Prostate gland (tissue), 2 donors: ENCODE measurements around the gene AHNAK2. TPM values are rescaled to one million over a fixed set of nuclear protein-coding genes. Genes with fewer than 3 reads are reported as not detected.
"Not testable (repeated sequence)": the region's sequence is repeated elsewhere in the genome, so short reads cannot be mapped to it uniquely, and the experiment has no call there.

Source experiments
- DNase-seq: peaks from one replicate; pipeline ENCODE4 v3.0.0-alpha.2; 2019; ENCODE audit warnings: low spot score
- H3K27ac ChIP-seq, 2 donors: fragments of 200-600 bp; sonication (generic); 2 replicates each; pipeline ENCODE4 v1.5.1; 2017 to 2019
- H3K27me3 ChIP-seq: fragments of 200-600 bp; sonication (generic); replicated peaks from 2 replicates; pipeline ENCODE4 v1.5.1; 2019; ENCODE audit not compliant: insufficient read depth
- H3K36me3 ChIP-seq, 2 donors: fragments of 200-600 bp; sonication (generic); 1 replicate in 1 of 2; 2 replicates in 1 of 2; pipeline versions ENCODE4 v1.5.1 to v1.8.1; 2017 to 2019
- H3K4me1 ChIP-seq: fragments of 200-600 bp; sonication (generic); replicated peaks from 2 replicates; pipeline ENCODE4 v1.5.1; 2019
- H3K4me3 ChIP-seq, 2 donors: fragments of 200-600 bp; sonication (generic); 2 replicates each; pipeline ENCODE4 v1.5.1; 2017 to 2019
- H3K9me3 ChIP-seq: fragments of 200-600 bp; sonication (generic); 2 replicates; pipeline ENCODE4 v1.5.1; 2017
- POLR2A ChIP-seq: fragments of 450-650 bp; IDR thresholded peaks from one replicate; pipeline ENCODE4 v1.6.1; 2016; ENCODE audit warnings: antibody characterized with exemption, mild to moderate bottlenecking
- POLR2AphosphoS5 ChIP-seq: sonication (generic); formaldehyde crosslinking; IDR thresholded peaks from one replicate; pipeline ENCODE4 v1.6.1; 2017; ENCODE audit warnings: antibody characterized with exemption
- WGBS: methylation state at CpG from one replicate; pipeline ENCODE4 v1.1.5; 2018; 5-methylcytosine and 5-hydroxymethylcytosine counted together
- intact Hi-C: fragments of 100-400 bp; cut with DNase I; formaldehyde crosslinking; loops from one replicate; pipeline ENCODE4 v1.14.2; 2022
- total RNA-seq, 2 donors: library from RNA; depleted of rRNA; stranded (reverse); fragments of >200 nt; gene quantifications; one replicate each; pipeline ENCODE4 v1.1.0, GENCODE V29; 2016
- TF ChIP-seq, protein P1 (sequence below), 4 experiments: fragments of 200-600 bp in 2 of 4; fragments of 450-650 bp in 2 of 4; sonication (generic) in 2 of 4; IDR thresholded peaks; 1 replicate in 3 of 4; 2 replicates in 1 of 4; pipeline ENCODE4 v1.5.1; 2016 to 2019; ENCODE audit warnings: antibody characterized with exemption in 4 of 4, mild to moderate bottlenecking in 2 of 4, moderate library complexity in 2 of 4

AHNAK2 gene
- total RNA-seq, 2 donors from 2014 or later = 18.3 to 27.2 TPM

DNA sequence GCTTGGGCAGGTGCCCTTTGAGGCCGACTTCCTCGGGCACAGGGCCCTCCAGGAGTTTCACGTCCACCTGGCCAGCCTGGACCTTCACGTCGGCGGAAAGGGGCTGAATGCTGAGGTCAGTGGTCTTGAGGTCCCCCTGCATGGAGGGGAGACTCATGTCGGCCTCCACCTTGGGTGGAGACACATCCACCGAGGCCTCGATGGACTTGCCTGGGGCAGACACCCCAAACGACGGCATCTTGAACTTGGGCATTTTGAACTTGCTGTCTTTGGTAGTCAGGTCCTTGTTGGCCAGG, 29.5 kb downstream of the AHNAK2 start:
- Histone ChIP-seq H3K36me3 (no peaks in the 10 kb centered on the region), H3K27me3 (no peaks in the 10 kb centered on the region), H3K4me3 (no peak overlapping the region), H3K27ac (no peak overlapping the region), H3K4me1 (no peaks in the 10 kb centered on the region), H3K9me3 (no peaks in the 10 kb centered on the region)
- TF ChIP-seq POLR2AphosphoS5 (no peak), POLR2A (no peak)
- TF ChIP-seq, protein P1, sequence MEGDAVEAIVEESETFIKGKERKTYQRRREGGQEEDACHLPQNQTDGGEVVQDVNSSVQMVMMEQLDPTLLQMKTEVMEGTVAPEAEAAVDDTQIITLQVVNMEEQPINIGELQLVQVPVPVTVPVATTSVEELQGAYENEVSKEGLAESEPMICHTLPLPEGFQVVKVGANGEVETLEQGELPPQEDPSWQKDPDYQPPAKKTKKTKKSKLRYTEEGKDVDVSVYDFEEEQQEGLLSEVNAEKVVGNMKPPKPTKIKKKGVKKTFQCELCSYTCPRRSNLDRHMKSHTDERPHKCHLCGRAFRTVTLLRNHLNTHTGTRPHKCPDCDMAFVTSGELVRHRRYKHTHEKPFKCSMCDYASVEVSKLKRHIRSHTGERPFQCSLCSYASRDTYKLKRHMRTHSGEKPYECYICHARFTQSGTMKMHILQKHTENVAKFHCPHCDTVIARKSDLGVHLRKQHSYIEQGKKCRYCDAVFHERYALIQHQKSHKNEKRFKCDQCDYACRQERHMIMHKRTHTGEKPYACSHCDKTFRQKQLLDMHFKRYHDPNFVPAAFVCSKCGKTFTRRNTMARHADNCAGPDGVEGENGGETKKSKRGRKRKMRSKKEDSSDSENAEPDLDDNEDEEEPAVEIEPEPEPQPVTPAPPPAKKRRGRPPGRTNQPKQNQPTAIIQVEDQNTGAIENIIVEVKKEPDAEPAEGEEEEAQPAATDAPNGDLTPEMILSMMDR (IDR thresholded peaks at IDR 0.05) = no peak
- no peak for DNase-seq
- 89% methylated on average over 11 of the region's 11 CpGs for WGBS
- intact Hi-C loops = no loop called here

DNA sequence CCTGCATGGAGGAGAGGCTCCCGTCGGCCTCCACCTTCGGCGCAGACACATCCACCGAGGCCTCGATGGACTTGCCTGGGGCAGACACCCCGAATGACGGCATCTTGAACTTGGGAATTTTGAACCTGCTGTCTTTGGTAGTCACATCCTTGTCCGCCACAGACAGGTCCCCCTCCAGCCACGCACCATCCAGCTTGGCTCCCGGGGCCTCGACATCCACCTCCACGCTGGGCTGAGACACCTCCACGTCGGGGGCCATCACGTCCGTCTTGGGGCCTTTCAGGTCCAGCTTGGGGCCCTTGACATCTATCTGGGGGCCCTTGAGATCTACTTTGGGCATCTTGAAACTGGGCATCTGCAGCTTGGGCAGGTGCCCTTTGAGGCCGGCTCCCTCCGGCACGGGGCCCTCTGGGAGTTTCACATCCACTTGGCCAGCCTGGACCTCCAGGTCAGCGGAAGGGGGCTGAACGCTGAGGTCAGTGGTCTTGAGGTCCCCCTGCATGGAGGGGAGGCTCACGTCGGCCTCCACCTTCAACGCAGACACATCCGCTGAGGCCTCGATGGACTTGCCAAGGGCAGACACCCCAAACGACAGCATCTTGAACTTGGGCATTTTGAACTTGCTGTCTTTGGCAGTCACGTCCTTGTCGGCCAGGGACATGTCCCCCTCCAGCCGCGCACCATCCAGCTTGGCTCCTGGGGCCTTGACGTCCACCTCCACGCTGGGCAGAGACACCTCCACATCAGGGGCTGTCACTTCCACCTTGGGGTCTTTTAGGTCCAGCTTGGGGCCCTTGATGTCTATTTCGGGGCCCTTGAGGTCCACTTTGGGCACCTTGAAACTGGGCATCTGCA, 30.1 kb downstream of the AHNAK2 start:
- H3K27ac ChIP-seq, H3K4me3 ChIP-seq, H3K36me3 ChIP-seq, H3K9me3 ChIP-seq, H3K4me1 ChIP-seq, intact Hi-C loops, H3K27me3 ChIP-seq, DNase-seq: not testable (repeated sequence)
- WGBS = 90% methylated on average over 35 of the region's 35 CpGs

DNA sequence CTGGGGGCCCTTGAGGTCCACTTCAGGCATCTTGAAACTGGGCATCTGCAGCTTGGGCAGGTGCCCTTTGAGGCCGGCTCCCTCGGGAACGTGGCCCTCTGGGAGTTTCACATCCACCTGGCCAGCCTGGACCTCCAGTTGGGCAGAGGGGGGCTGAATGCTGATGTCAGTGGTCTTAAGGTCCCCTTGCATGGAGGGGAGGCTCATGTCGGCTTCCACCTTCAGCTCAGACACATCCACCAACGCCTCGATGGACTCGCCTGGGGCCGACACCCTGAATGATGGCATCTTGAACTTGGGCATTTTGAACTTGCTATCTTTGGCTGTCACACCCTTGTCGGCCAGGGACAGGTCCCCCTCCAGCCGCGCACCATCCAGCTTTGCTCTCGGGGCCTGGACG, 31.0 kb downstream of the AHNAK2 start:
- H3K36me3 ChIP-seq, DNase-seq, H3K4me3 ChIP-seq, H3K27ac ChIP-seq, H3K9me3 ChIP-seq, H3K4me1 ChIP-seq, H3K27me3 ChIP-seq, intact Hi-C loops: not testable (repeated sequence)
- WGBS = 95% methylated on average over 13 of the region's 13 CpGs

DNA sequence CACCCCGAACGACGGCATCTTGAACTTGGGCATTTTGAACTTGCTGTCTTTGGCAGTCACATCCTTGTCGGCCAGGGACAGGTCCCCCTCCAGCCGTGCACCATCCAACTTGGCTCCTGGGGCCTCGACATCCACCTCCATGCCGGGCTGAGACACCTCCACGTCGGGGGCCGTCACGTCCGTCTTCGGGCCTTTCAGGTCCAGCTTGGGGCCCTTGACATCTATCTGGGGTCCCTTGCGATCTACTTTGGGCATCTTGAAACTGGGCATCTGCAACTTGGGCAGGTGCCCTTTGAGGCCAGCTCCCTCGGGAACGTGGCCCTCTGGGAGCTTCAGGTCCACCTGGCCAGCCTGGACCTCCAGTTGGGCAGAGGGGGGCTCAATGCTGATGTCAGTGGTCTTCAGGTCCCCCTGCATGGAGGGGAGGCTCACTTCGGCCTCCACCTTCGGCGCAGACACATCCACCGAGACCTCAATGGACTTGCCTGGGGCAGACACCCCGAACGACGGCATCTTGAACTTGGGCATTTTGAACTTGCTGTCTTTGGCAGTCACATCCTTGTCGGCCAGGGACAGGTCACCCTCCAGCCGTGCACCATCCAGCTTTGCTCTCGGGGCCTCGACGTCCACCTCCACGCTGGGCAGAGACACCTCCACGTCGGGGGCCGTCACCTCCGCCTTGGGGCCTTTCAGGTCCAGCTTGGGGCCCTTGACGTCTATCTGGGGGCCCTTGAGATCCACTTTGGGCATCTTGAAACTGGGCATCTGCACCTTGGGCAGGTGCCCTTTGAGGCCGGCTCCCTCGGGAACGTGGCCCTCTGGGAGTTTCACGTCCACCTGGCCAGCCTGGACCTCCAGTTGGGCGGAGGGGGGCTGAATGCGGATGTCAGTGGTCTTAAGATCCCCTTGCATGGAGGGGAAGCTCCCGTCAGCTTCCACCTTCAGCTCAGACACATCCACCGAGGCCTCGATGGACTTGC, 31.9 kb downstream of the AHNAK2 start:
- DNase-seq, H3K4me3 ChIP-seq, intact Hi-C loops, H3K36me3 ChIP-seq, H3K27ac ChIP-seq, H3K4me1 ChIP-seq, H3K9me3 ChIP-seq, H3K27me3 ChIP-seq: not testable (repeated sequence)
- 92% methylated on average over 43 of the region's 43 CpGs for WGBS

- intact Hi-C loops, H3K36me3 ChIP-seq, DNase-seq: not testable (repeated sequence)
These were observed 32.9 kb downstream of the AHNAK2 start for GRCh38 chr14:104945266-104945665.

GRCh38 chr14:104944436-104945205, 33.6 kb downstream of the AHNAK2 start:
- H3K9me3 ChIP-seq, intact Hi-C loops, H3K36me3 ChIP-seq, H3K4me1 ChIP-seq, H3K4me3 ChIP-seq, H3K27me3 ChIP-seq, H3K27ac ChIP-seq, DNase-seq: not testable (repeated sequence)
- WGBS = 95% methylated on average over 23 of the region's 29 CpGs

More at GRCh38 chr14:104945266-104945665, 32.9 kb downstream of the AHNAK2 start:
- H3K27ac ChIP-seq, H3K9me3 ChIP-seq, H3K27me3 ChIP-seq, H3K4me1 ChIP-seq, H3K4me3 ChIP-seq: not testable (repeated sequence)
- WGBS = 94% methylated on average over 20 of the region's 20 CpGs

DNA sequence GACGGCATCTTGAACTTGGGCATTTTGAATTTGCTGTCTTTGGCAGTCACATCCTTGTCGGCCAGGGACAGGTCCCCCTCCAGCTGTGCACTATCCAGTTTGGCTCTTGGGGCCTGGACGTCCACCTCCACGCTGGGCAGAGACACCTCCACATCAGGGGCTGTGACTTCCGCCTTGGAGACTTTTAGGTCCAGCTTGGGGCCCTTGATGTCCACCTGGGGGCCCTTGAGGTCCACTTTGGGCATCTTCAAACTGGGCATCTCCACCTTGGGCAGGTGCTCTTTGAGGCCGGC, 34.2 kb downstream of the AHNAK2 start:
- not testable (repeated sequence) for H3K4me3 ChIP-seq

DNA sequence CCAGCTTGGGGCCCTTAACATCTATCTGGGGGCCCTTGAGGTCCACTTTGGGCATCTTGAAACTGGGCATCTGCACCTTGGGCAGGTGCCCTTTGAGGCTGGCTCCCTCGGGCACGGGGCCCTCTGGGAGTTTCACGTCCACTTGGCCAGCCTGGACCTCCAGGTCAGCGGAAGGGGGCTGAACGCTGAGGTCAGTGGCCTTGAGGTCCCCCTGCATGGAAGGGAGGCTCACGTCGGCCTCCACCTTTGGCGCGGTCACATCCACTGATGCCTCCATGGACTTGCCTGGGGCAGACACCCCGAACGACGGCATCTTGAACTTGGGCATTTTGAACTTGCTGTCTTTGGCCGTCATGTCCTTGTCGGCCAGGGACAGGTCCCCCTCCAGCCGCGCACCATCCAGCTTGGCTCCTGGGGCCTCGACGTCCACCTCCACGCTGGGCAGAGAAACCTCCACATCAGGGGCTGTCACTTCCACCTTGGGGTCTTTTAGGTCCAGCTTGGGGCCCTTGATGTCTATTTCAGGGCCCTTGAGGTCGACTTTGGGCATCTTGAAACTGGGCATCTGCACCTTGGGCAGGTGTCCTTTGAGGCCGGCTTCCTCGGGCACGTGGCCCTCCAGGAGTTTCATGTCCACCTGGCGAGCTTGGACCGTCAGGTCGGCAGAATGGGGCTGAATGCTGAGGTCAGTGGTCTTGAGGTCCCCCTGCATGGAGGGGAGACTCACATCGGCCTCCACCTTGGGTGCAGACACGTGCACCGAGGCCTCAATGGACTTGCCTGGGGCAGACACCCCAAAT, 34.8 kb downstream of the AHNAK2 start:
- H3K27ac ChIP-seq, H3K9me3 ChIP-seq, intact Hi-C loops, H3K27me3 ChIP-seq, DNase-seq, H3K4me3 ChIP-seq, H3K36me3 ChIP-seq, H3K4me1 ChIP-seq: not testable (repeated sequence)
- WGBS = 92% methylated on average over 29 of the region's 29 CpGs

More for the DNA sequence above, 34.2 kb downstream of the AHNAK2 start:
- H3K4me1 ChIP-seq, H3K27ac ChIP-seq, H3K9me3 ChIP-seq, DNase-seq, H3K36me3 ChIP-seq, H3K27me3 ChIP-seq, intact Hi-C loops: not testable (repeated sequence)
- 98% methylated on average over 6 of the region's 6 CpGs for WGBS
